GM21619 (cell line): ENCODE data around the gene BTBD18.
"Not testable (repeated sequence)": the region's sequence is repeated elsewhere in the genome, so short reads cannot be mapped to it uniquely, and the experiment has no call there.

Experiments used
- ATAC-seq: cut with Tn5 transposase; IDR thresholded peaks from one replicate; pipeline ENCODE4 v1.9.1; 2021; ENCODE audit not compliant: unreplicated experiment

BTBD18 gene

GRCh38 chr11:57735619-57736298 is 15.9 kb downstream of the BTBD18 start:
- no peak for ATAC-seq

DNA sequence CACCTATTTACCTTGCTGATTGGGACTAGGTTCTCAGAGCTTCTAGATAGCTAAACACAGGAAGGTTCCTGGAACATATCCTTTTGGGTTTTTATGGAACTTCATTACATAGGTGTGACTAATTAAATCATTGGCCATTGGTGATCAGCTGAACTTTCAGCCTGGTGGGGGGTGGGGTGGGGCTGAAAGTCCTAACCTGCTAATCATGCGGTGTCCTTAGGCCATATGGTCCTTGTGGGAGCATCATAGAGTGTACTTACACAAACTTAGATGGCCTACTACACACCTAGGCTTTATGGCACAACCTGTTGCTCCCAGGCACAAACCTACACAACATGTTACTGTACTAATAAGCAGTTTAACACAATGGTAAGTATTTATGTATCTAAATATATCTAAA is 19.0 kb downstream of the BTBD18 start:
- ATAC-seq: no peak

DNA sequence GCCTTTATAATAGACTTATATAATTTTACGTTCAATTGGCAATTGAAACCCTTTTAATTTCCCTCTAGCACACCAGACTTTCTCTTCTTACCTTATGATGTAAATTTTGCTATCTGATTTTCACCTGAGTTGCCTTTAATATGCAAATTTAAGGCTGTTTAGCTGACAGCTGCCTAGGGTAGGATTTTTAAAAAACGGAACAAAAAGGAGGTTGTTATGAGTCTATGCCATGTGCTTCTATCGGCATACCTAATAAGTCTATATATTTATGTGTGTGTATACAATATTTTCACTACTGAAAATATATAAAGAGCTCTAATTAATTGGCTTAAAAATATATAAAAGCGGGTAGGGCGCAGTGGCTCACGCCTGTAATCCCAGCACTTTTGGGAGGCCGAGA is 22.1 kb downstream of the BTBD18 start:
- ATAC-seq: no peak

DNA sequence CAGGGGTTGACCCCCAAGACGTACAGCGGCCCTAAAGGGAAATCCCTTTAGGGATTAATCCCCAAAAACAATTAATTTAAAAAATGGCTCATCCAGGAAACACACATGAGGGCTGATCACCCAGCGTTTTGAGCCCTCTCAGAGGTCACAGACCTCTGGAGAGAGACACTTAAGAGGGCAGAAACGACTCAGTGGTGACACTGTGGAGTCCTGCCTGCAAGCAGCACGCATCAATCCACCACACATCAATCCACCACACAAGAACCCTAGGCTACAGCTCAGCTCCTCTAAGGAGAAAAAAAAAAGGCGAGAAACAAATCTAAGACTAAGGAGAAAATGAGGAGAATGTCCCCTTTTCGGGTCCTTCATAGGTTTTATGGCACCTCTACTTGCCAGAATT is 22.8 kb downstream of the BTBD18 start:
- ATAC-seq: no peak

- ATAC-seq: no peak
Measured at GRCh38 chr11:57727185-57727584, 24.4 kb downstream of the BTBD18 start.

GRCh38 chr11:57716726-57717125 is 34.9 kb downstream of the BTBD18 start:
- not testable (repeated sequence) for ATAC-seq

DNA sequence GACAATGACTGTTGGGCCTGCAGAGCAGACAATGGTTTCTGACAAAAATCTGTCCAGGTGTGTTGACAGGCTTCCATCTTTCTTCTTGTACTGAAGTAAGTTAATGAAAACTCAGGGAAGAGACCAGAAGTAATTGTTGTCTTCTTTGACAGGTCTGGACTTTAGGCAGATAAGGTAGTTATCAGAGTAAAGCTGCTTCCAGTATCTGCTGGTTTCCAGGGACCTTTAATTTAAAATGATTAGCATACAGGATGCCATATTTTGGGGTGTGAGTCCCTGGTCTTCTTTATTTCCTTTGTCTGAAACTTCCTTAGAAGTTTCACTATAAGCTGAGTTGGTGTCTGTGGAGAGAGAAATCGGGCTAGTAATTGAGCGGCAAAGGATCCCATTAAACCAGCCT is 37.8 kb downstream of the BTBD18 start:
- no peak for ATAC-seq

DNA sequence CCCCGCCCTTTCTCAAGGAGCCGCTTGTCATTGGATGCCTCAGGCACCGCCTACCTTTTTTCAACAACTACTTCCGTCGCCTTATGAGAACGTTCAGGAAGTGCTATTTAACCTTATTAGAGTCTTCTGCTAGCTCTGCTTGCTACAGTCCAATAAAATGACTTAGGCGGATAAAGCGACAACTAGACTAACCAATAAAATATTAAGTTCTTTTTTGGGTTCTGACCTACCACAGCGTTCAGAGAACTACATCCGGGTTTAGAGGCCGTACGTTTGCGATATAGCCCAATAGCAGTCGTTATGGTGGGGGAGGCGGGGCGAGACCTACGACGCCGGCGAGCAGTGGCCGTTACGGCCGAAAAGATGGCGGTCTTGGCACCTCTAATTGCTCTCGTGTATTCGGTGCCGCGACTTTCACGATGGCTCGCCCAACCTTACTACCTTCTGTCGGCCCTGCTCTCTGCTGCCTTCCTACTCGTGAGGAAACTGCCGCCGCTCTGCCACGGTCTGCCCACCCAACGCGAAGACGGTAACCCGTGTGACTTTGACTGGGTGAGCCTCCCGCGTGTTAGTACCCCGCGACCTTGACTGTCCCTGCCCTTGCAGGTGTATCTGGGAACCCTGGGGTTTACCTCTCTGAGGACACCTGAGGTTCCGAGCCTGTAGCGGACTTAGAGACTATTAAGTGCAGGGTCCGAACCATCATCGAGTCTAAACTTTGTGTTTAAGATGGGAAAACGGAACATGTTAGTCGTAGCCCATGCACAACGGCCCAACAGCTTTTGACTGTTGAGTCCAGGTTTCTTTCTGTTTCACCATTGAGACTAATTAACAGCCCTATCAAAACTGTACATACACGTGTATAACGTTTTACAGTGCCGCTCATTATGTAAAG is 39.1 kb downstream of the BTBD18 start, which contains the start of gene TMX2:
Gene TMX2, plus strand, starts transcription at position 338 of the 895 bp plus-strand sequence. Its CDS starts 26 bp downstream, at position 364.
- peak; percentile 91 for ATAC-seq

DNA sequence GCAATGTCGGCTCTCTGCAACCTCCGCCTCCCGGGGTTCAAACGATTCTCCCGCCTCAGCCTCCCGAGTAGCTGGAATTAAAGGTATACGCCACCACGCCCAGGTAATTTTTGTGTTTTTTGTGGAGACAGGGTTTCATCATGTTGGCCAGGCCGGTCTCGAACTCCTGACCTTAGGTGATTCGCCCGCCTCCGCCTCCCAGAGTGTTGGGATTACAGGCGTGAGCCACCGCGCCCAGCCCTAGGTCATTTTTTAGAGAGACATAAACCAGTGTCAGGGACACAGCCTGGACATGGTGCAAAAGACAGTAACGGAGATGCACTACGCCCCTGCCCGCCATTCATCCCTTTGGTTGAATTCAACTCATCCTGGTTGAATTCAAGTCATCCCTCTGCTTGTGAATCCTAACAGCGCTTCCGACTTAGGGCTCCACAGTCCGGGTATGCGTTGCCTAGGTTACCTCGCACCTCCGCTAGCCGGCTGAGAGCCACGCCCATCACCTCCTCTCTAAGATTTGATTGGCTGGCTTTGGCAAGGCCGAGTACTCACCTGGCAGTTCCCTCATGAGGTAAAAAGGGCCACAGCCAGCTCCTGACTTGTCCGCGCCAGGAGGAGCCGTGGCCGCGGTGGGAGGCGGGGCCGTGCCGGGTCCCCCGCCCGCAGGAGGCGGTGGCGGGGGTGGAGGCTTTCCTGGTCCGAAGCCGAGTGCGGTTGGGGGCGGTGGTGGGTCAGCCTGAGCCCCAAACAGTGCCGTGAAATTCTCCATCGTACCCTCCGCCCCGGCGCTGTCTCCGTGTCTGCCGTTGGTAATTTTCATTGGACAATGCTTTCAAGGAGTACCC is 40.0 kb downstream of the BTBD18 start, which contains the start of gene MED19:
Gene MED19, minus strand, starts transcription at position 802 of the 842 bp plus-strand sequence. Its CDS starts 36 bp downstream, at position 766.
- ATAC-seq: peak; percentile 38

DNA sequence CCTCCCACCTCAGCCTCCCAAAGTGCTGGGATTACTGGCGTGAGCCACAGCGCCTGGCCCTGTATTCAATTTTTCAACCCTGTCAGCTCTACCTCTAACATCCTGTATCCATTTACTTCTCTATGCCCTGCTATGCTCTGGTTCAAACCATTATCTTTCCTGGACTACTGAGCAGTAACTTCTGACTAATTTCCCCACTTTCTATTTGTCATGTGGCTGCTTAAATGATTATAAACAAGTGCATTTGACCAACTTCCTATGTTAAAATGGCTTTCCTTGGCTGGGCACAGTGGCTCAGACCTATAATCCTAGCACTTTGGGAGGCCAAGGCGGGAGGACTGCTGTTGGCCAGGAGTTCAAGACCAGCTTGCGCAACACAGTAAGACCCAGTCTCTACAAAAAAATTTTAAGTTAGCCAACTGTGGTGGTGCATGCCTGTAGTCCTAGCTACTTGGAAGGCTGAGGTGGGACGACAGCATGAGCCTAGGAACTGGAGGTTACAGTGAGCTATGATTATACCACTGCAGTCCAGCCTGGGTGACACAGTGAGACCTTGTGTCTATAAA is 41.7 kb downstream of the BTBD18 start:
- ATAC-seq: no peak

DNA sequence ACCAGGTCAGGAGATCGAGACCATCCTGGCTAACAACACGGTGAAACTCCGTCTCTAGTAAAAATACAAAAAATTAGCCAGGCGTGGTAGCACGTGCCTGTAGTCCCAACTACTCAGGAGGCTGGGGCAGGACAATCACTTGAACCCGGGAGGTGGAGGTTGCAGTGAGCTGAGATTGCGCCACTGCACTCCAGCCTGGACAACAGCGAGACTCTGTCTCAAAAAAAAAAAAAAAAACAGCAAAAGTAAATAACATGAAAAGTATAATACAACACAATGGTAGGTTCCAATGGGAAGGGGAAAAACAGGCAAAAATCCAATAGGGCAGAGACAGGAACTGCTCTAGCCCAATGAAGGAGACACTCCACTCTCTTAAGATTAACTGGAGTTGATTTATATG is 46.2 kb downstream of the BTBD18 start:
- ATAC-seq: not testable (repeated sequence)

DNA sequence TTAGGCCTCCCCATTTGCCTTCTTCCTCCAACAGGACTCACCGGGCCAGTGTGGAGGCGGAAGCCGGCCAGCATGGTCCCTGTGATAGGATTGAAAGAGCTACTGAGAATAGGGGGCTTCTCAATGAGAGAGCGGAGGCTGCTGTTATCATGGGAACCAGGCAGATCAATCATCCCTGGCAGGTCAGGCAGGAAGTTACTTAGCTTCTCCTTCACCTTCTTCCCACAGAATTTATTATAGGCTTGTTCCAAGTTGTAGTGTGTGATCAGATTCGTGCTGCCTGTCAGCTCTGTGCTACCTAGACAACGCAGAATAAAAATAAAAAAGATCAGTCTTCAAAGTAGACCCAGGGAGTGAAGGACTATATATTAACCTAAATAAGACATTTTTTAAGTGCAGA is 46.7 kb downstream of the BTBD18 start:
- no peak for ATAC-seq

- no peak for ATAC-seq
Measured at GRCh38 chr11:57703341-57703740, 48.3 kb downstream of the BTBD18 start.

GRCh38 chr11:57700425-57700824 is 51.2 kb downstream of the BTBD18 start:
- no peak for ATAC-seq

GRCh38 chr11:57699813-57700212 is 51.8 kb downstream of the BTBD18 start:
- no peak for ATAC-seq

GRCh38 chr11:57698843-57699365 is 52.7 kb downstream of the BTBD18 start:
- ATAC-seq: no peak
